Calu3 (cell line): ENCODE data around the gene CD22. TPM values are rescaled to one million over a fixed set of nuclear protein-coding genes. Genes with fewer than 3 reads are reported as not detected.

Source experiments
- BruUV-seq: library from RNA; stranded (reverse); fragments of 400-500 nt; replicated peaks from 2 replicates; lab custom pipeline; 2021; lab: Mats Ljungman, UMichigan
- CTCF ChIA-PET: fragments of 300-600 bp; sonication (Branson Sonifier 250); formaldehyde crosslinking; loops from one replicate; lab custom pipeline; 2022; ENCODE audit warnings: antibody characterized with exemption; lab: Charles Lee
- DNase-seq: peaks from one replicate; pipeline ENCODE4 v3.0.0; 2022
- H3K27ac Mint-ChIP-seq: one replicate; pipeline ENCODE4 v1.8.0; 2022; ENCODE audit warnings: mixed read lengths; ENCODE audit not compliant: unreplicated experiment
- H3K27me3 Mint-ChIP-seq: one replicate; pipeline ENCODE4 v1.8.0; 2022; ENCODE audit warnings: mixed read lengths; ENCODE audit not compliant: unreplicated experiment
- H3K36me3 Mint-ChIP-seq: one replicate; pipeline ENCODE4 v1.8.0; 2022; ENCODE audit warnings: mild to moderate bottlenecking, moderate library complexity, mixed read lengths; ENCODE audit not compliant: insufficient read depth, unreplicated experiment
- H3K4me1 Mint-ChIP-seq: one replicate; pipeline ENCODE4 v1.8.0; 2022; ENCODE audit warnings: mild to moderate bottlenecking, low read depth, mixed read lengths; ENCODE audit not compliant: unreplicated experiment
- H3K4me3 Mint-ChIP-seq: one replicate; pipeline ENCODE4 v1.8.0; 2022; ENCODE audit warnings: mild to moderate bottlenecking, low read depth, moderate library complexity, mixed read lengths; ENCODE audit not compliant: unreplicated experiment
- H3K9me3 Mint-ChIP-seq: one replicate; pipeline ENCODE4 v1.8.0; 2022; ENCODE audit warnings: low read depth, mixed read lengths; ENCODE audit not compliant: unreplicated experiment
- CTCF ChIP-seq: fragments of 200-600 bp; IDR thresholded peaks from one replicate; pipeline ENCODE4 v1.8.0; 2022; ENCODE audit warnings: antibody characterized with exemption; ENCODE audit not compliant: unreplicated experiment
- intact Hi-C: fragments of 100-400 bp; cut with micrococcal nuclease; formaldehyde crosslinking; loops from one replicate; pipeline ENCODE4 v1.10.0; 2022; ENCODE audit not compliant: unreplicated experiment
- total RNA-seq: library from RNA; stranded (reverse); gene quantifications from 2 replicates; pipeline ENCODE4 v1.2.3, GENCODE V29; 2022

Gene CD22
- total RNA-seq, 1 experiment from 2014 or later: 5.9 TPM

- Mint-ChIP-seq H3K27ac (no peak overlapping the region), H3K4me1 (peaks cover 8% of the 10 kb centered on the region), H3K9me3 (no peaks in the 10 kb centered on the region), H3K27me3 (peaks cover 85% of the 10 kb centered on the region), H3K36me3 (no peaks in the 10 kb centered on the region), H3K4me3 (no peak overlapping the region)
- no TSS peak for BruUV-seq
- intact Hi-C loops: no loop called here
- CTCF ChIA-PET: no interaction called here
- no peak for TF ChIP-seq CTCF
- no peak for DNase-seq
Measured at GRCh38 chr19:35360880-35361420, 32.0 kb downstream of the CD22 start.

- intact Hi-C loops: no loop called here
- no peak for DNase-seq
- BruUV-seq: no TSS peak
- Mint-ChIP-seq H3K27ac (no peak overlapping the region), H3K27me3 (peaks cover 85% of the 10 kb centered on the region), H3K36me3 (no peaks in the 10 kb centered on the region), H3K4me3 (no peak overlapping the region), H3K4me1 (peaks cover 8% of the 10 kb centered on the region), H3K9me3 (no peaks in the 10 kb centered on the region)
- TF ChIP-seq CTCF: no peak
- CTCF ChIA-PET: interaction anchor here (0.8 kb wide), 1 partner anchor 50 kb away, joined by 4 read pairs; no protein-coding TSS in a partner anchor
Measured at GRCh38 chr19:35362261-35363000, 33.4 kb downstream of the CD22 start.

- intact Hi-C loops: no loop called here
- no peak overlapping the region for H3K27ac Mint-ChIP-seq
- H3K27me3 Mint-ChIP-seq: peaks cover 85% of the 10 kb centered on the region
- H3K4me1 Mint-ChIP-seq: peaks cover 4% of the 10 kb centered on the region
- no peak for DNase-seq
- no peak overlapping the region for H3K4me3 Mint-ChIP-seq
- CTCF ChIA-PET: interaction anchor here (1.0 kb wide), 1 partner anchor 11 kb away, joined by 4 read pairs; no protein-coding TSS in a partner anchor
- H3K9me3 Mint-ChIP-seq: no peaks in the 10 kb centered on the region
- no TSS peak for BruUV-seq
- TF ChIP-seq CTCF: no peak
- no peaks in the 10 kb centered on the region for H3K36me3 Mint-ChIP-seq
Measured at GRCh38 chr19:35363001-35363590, 34.1 kb downstream of the CD22 start.

GRCh38 chr19:35363711-35364425, 34.9 kb downstream of the CD22 start:
- TF ChIP-seq CTCF: no peak
- Mint-ChIP-seq H3K4me3 (no peak overlapping the region), H3K27ac (no peak overlapping the region), H3K4me1 (no peaks in the 10 kb centered on the region), H3K36me3 (no peaks in the 10 kb centered on the region), H3K9me3 (no peaks in the 10 kb centered on the region), H3K27me3 (peaks cover 85% of the 10 kb centered on the region)
- intact Hi-C loops: no loop called here
- DNase-seq: no peak
- CTCF ChIA-PET: interaction anchor here (1.0 kb wide), 1 partner anchor 11 kb away, joined by 4 read pairs; no protein-coding TSS in a partner anchor
- BruUV-seq: no TSS peak
